Measurements from ENCODE around the gene GPR22.

Gene GPR22, protein sequence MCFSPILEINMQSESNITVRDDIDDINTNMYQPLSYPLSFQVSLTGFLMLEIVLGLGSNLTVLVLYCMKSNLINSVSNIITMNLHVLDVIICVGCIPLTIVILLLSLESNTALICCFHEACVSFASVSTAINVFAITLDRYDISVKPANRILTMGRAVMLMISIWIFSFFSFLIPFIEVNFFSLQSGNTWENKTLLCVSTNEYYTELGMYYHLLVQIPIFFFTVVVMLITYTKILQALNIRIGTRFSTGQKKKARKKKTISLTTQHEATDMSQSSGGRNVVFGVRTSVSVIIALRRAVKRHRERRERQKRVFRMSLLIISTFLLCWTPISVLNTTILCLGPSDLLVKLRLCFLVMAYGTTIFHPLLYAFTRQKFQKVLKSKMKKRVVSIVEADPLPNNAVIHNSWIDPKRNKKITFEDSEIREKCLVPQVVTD

DNA sequence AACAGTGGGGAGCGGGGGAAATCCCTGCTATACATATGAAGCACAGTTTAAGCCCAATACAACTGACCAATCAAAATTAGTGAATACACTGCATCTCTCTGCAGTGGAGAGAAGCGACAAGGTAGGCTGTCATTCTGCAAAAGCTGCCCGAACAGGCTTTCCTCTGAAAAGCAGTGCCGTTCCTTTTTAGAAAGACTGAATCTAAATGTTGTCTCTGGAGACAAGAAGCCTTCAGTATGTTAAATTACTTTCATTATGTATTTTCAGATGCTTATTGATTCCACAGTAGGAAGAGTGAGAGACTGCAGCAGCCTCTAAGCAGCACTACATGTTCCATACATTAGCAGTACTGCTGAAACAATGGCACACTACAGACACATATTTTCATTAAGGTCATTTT is at the start of gene GPR22:
Gene GPR22, plus strand, starts transcription at position 129 of the 400 bp plus-strand sequence. CDS start 4,004 bp downstream, outside the sequence.
- DNase-seq (ENCODE audit: low read depth) = no peak

DNA sequence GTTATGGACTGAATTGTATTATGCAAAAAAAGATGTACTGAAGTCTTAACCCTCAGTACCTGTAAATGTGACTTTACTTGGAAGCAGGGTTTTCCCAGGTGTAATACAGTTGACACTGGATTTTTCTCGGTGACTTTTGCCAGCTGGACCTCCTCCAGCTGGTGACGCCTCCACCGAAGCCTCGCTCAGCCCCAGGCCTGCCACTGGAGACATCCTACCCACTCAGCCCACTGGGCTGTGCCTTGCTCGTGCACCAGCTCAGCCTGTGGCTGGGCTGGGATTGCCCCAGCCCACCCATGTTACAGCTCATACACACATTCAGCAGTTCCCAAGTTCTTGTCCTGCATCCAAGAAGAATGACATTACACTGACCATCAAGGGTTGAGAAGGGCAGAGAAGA is 42.4 kb upstream of the GPR22 start:
- no peak for DNase-seq (ENCODE audit: low read depth)

DNA sequence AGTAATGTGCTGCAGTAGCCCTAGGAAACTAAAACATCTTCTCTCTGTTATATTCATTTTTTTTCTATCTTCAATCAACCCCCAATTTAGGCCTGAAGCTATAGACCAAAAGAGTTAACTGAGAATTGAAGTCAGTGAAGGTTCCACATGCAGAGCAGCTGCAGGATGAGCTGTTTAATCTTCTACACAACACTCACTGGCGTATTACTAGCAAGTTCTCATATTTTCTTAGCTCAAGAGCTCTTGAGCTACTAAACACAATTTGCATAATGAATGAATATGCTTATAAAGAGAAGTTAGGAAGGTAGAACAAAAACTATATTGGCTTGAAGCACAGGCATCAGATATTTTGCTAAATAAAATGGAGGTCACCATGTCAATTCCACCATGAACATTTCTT is 41.2 kb upstream of the GPR22 start:
- DNase-seq (ENCODE audit: low read depth) = no peak

DNA sequence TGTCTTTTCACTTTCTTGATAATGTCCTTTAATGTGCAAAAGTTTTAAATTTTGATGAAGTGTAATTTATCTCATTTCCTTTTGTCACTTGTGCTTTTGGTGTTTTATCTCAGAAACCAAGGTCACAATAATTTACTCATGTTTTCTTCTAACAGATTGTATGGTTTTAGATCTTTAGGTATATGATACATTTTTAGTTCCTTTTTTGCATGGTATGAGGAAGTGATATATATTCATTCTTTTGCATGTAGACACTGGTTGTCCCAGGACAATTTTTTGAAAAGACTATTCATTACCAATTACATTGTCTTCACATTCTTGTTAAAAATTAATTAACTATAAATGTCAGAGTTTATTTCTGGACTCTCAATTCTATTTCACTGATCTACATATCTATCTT is 39.8 kb upstream of the GPR22 start:
- DNase-seq (ENCODE audit: low read depth) = no peak

DNA sequence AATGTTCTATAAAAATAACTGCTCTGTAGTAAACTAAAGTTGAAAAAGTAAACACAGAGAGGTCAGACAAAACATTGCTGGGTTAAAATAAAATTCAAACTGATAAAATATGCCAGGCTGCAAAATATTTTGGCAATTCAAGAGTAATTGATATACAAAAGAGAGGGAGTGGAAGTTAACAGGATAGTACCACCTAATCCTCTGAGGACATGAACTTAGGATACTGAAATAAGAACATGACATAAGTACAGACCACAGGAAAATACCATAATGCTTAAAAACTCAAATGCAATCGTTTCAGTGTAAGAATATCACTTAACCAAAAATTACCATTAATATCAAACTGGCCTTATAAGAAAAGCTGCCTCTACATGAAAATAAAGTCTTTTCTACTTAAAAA is 37.6 kb upstream of the GPR22 start:
- DNase-seq (ENCODE audit: low read depth) = no peak

DNA sequence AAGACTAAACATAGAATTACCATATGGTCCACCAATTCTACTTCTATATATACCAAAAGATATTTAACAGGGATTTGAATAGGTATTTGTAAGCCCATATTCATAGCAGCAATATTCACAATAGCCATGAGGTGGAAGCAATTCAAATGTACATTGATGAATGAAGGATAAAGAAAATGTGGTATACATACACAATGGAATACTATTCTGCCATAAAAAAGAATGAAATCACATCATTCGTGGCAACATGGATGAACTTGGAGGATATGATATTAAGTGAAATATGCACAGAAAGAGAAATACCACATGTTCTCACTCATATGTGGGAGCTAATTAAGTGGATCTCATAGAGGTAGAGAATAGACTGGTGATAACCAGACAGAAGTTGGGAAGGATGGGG is 34.1 kb upstream of the GPR22 start:
- DNase-seq (ENCODE audit: low read depth) = no peak

DNA sequence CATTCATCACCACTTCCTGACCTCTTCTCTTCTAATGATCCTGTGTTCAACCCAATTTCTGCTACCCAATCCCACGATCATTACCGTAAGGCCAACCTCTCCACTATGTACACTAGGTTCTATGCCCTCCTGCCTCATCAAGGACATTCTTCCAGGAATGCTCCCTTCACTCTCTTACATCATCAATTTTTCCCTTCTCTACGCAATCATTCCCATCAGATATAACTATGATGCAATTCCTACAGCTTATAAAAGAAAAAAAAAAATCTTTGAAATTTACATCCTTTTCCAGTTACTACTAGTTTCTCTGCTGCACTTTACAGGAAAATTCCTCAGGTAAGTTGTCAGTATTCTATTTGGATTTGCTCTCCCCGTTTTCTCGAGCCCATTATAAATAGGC is 30.8 kb upstream of the GPR22 start:
- no peak for DNase-seq (ENCODE audit: low read depth)

DNA sequence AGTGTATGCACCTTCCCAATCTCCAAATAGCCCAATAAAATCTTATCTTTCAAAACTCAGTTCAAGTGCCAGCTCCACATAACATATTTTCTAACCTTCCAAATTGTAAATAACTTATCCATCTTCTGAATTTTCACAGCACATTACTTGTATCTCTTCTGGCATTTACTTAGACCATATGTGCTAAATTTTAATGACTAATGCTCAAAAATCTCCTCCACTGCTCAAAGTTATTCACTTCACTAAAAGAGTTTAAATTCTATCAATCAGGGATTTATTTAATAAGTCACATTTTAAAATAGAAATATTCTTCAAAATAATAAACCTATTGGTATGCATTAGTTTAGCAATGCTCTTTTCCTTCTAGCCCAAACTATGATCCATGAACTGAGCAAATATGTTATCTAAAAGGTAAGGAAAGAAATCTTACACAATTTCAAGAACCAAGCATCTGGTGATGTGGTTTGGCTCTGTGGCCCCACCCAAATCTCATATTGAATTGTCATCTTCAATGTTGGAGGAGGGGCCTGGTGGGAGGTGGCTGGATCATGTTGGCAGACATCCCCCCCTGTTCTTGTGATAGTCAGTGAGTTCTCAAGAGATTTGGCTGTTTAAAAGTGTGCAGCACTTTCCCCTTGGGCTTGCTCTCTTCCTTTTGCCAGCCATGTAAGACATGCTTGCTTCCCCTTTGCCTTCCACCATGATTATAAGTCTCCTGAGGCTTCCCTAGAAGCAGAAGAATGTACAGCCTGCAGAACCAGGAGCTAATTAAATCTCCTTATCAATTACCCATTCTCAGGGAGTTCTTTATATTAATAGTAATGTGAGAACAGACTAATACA is 28.1 kb upstream of the GPR22 start:
- DNase-seq (ENCODE audit: low read depth) = no peak

DNA sequence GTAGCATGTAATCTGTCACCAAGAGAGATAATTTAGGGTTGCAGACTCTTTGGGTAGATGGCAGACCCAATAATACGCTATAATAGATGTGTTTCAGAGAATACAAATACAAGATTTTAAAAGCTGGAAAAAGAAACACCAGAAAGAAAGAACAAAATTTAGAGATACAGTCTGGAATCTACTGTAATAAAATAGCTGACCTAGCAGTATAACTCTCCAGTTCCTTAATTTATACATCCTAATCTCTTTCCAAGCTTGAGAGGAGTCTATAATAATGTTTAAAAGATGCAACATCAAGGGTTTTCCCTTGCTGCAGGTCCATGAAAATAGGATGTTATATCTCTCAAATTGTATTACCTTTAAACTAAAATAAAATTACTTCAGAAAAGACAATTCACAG is 27.2 kb upstream of the GPR22 start:
- no peak for DNase-seq (ENCODE audit: low read depth)

DNA sequence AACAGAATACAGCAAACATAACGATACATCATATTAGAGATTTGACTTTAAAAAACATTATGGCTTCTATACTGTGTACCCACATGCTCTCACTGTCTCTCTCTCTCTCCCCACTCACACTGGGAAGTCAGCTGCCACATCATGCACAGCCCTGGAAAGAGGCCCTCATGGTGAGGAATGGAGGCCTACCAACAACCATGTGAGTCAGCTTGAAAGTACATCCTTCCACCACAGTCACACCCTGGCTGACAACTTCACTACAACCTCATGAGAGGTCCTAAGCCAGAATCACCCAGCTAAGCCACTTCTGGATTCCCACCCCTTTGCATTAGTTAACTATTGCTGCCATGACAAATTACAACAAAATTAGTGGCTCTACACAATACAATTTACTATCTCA is 23.3 kb upstream of the GPR22 start:
- DNase-seq (ENCODE audit: low read depth) = no peak

DNA sequence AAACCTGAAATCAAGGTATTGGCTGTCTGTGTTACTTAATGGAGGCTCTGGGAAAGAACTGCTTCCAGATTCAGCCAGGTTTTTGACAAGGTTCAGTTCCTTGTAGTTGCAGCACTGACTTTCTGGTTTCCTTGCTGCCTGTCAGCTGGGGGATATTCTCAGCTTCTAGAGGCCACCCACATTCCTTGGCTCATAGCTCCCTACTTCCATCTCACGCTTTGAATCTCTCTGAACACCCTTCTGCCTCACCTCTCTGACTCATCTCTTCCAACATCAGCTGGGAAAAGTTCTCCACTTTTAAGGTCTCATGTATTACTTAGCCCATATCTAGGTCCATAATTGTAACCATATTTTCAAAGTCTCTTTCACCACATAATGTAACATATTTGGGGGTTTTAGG is 22.9 kb upstream of the GPR22 start:
- DNase-seq (ENCODE audit: low read depth) = no peak

DNA sequence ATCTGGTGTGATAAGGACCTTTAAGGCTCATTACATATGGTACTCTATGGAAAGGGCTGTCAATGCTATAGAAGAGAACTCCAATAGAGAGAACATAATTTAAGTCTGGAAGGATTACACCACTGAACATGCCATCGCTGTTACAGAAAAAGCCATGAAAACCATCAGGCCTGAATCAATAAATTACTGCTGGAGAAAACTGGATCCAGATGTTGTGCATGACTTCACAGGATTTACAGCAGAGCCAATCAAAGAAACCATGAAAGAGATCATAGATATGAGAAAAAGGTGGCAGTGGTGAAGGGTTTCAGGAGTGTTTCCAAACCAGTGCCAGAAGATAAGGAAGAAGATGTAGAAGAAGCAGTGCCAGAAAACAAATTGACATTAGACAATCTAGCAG is 18.9 kb upstream of the GPR22 start:
- DNase-seq (ENCODE audit: low read depth) = no peak

DNA sequence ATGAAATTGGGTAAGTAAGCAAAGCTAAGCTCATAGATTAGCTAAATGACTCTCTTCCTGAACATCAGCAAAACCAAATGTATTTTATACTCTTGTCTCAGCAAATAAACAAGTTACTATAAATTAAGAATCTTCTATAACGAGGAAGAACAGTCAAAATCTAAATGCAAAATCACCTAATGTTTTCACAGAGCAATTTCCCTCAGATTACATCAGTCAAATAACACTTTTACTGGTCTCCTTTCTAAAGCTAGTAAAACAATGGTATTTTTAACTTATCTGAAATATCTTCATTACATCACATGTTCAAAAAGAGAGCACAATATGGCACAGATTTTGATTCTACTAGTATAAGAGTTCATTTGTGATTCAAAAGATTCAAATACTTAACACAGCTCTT is 16.5 kb upstream of the GPR22 start:
- DNase-seq (ENCODE audit: low read depth) = no peak

DNA sequence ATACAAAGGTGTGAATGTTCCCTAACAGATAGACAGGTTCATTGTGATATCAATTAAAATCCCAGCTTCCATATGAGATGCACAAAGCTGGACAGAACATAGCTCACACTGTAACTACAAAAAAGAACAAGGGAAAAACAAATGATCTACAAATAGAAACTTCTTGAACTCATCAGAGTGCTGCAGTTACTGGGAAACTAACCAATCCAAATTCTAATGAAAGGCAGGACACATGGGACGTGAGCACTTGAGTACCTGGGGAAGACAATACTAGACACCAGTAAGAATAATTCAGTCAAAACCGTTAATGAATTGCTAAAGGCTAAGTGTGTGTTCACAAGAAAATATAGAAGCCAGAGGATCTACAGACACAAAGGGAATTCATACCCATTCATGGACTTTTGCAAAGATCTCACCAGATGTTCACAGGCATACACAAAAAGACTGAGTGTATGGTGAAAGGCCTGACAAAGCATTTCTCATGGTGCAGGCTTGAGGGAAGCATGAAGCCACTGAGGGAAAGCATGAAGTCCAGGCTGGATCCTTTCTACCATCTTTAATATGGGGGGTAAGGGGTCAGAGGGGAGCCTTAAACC is 7.8 kb upstream of the GPR22 start:
- DNase-seq (ENCODE audit: low read depth) = no peak

DNA sequence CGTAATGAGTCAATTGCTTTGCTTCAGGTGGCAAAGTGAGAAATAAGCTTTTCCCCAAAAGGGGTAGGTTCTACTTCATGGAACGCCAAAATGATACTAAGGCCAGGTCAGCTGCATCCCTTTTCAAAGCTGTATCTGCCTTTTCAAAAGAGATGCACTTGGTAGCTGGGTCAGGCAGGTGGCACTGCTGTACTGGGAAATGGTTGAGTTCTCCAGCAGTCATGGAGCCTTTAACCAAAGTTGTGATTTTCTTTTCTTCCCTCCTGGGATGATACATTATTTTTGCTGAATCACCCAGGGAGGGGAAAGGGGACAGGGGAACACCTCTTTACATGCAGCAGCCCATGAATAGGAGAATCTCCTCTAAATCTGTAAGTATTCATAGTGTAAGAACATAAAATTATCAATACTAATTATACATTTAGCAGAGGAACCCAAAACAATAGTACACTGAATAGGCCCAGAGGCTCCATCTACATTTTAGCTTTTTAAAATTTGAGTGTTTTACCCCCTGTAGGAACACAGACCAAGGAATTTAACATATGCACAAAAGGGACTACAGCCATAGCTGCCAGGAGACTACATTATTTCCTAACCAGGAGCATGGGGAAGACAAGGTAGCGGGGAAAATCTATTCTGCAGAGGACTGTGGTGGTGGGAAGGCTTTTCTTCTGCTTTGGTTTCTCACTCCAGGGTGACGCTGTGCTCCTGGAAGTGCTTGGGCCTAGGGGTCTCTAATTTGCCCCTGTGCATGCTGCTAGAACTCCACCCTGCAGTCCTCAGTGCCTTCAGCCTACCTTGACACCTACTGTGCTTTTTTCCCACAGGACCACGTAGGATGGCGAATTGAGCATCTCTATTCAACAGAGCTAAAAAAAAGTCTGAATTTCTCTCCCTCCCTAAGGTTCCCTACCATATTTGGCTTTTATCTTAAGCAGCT is 6.4 kb upstream of the GPR22 start:
- no peak for DNase-seq (ENCODE audit: low read depth)

DNA sequence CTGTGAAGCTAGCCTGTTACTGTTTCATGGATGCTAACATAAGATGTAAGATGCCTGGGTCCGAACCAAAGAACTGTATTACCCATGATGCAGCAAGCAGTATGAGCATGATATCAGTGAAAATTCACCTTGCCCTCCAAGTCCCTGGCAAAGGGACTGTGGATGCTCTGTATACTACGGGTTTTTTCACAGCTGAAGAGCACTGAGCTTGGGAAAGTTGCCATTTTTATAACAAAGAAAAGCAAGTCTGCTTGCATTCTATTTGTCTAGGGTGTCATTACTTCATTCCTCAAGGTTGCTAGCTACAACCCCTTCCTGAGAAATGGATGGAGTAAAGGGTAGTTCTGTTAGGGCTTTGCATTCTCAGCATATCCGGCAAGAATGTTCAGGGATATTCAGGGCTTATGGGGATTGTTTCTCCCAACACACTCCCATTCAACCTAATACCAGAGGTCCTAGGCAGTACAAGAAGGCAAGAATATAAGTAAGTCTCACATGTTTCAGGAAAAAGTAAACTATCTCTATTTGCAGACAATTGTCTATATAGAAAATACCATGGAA is 5.1 kb upstream of the GPR22 start:
- no peak for DNase-seq (ENCODE audit: low read depth)

DNA sequence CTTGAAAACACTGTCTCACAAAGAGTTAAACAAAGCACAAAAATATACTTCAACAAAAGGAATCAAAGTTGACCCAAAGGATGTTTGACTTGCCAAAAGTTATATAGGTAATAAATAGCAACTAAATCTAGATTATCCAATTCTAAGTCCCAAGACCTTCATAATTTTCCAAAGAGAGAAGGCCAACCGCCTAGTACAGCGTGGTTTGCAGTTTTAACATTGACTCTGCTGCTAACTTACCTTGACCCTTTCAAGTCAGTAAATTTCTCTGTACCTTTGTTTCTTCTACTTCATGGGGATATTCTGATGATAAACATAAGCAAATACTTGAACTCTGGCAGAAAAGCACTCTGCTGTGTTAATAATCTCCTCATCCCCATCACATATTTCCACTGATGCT is 1.9 kb upstream of the GPR22 start:
- DNase-seq (ENCODE audit: low read depth) = no peak

DNA sequence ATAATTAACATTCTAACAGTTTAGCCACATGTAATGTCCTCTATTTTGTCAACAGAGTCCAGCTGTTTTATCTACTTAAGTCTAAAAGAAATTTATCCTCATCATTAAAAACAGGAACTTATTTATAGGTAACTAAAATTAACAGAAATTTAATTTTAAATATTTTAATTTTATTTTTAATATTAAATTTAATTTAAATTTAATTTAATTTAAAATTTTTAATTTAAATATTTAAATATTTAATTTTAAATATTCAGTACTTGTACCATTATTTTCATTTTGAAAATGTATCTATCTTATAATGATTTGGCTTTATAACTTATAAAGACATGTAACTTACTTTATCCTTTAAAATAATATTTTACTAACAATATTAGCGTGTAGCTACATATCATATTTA is 1.0 kb upstream of the GPR22 start:
- no peak for DNase-seq (ENCODE audit: low read depth)

DNA sequence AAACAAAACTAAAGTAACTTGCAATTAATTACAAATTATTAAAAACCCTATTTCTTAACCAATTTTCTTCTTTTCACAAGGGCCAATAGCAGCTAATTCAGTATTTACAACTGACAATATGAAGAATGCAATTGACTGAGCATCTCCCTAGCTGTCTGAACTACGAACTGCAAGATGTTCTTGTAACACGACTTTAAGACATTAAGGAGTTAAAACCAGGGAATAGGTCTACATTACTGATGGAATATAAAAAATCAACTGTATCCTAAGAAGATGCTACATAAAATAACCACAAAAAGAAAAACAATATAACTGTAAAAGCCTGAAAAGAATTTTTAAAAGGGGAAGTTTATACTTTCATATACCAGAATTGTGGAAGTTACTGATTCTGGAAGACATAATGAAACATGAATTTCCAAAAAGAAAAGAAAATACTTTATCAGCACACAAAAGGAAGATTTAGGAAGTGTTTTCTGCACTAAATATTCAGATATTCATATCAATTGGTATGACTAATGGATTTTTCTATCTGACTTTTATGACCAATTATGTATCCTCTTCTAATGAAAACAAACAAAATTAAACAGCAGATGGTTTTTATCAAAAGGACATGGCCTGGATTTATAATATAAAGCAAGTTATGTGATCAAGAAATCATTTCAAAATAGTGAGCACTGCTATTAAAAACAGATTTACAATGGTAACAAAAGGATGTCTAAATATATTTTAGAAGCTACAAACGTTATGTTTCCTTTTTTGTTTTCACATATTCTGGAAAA is 1.6 kb downstream of the GPR22 start:
- DNase-seq (ENCODE audit: low read depth) = no peak

DNA sequence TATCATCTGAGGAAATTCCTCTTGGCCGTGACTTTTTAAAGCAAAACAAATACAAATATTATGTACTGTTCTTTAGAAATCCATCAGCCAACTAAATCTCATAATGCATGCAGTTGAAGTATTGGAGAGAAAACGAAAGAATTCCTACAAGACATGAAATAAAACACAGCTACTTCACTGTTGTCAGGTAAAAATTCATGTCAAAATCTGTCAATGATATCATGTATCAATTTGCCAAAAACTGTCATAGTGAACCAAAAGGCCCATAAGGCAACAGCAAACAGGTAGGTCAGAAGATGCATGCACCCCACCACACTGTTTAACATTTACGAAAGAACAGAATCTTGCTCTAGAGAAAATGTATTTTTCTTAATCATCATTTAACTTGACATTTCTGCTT is 2.3 kb downstream of the GPR22 start:
- DNase-seq (ENCODE audit: low read depth) = no peak

DNA sequence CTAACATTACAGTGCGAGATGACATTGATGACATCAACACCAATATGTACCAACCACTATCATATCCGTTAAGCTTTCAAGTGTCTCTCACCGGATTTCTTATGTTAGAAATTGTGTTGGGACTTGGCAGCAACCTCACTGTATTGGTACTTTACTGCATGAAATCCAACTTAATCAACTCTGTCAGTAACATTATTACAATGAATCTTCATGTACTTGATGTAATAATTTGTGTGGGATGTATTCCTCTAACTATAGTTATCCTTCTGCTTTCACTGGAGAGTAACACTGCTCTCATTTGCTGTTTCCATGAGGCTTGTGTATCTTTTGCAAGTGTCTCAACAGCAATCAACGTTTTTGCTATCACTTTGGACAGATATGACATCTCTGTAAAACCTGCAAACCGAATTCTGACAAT is 4.3 kb downstream of the GPR22 start:
- DNase-seq (ENCODE audit: low read depth) = no peak

Data from stimulated activated CD8-positive, alpha-beta memory T cell treated with anti-CD3 and anti-CD28 coated beads, Interleukin-15, amount 100 ng/mL, for 24 hours (primary cell).